SU-DHL-6 (cell line): ENCODE measurements around the gene TEKTIP1.

Experiments
- H2AFZ ChIP-seq: fragments of 200-600 bp; sonication (generic); 2 replicates; pipeline ENCODE4 v1.6.1; 2014; ENCODE audit warnings: low read depth, mild to moderate bottlenecking, moderate library complexity, mixed read lengths, antibody characterized with exemption, low read length; ENCODE audit not compliant: severe bottlenecking
- H3F3A ChIP-seq: fragments of 200-600 bp; shearing (Covaris generic); 2 replicates; pipeline ENCODE4 v1.6.0; 2016; ENCODE audit warnings: antibody characterized with exemption, mild to moderate bottlenecking; ENCODE audit not compliant: insufficient read depth
- H3K27ac ChIP-seq: fragments of 200-600 bp; sonication (generic); 2 replicates; pipeline ENCODE4 v1.5.1; 2016; ENCODE audit warnings: low read depth, mild to moderate bottlenecking, low read length, moderate library complexity, mixed read lengths
- H3K27me3 ChIP-seq: fragments of 200-600 bp; sonication (generic), shearing (Covaris generic); 2 replicates; pipeline ENCODE4 v1.6.0; 2014; ENCODE audit warnings: mild to moderate bottlenecking, low read length
- H3K36me3 ChIP-seq: fragments of 200-600 bp; sonication (generic); 2 replicates; pipeline ENCODE4 v1.6.1; 2014; ENCODE audit warnings: mild to moderate bottlenecking, low read length, mixed read lengths
- H3K4me2 ChIP-seq: fragments of 300-600, 200-600 bp; shearing (Covaris generic), sonication (generic); 2 replicates; pipeline ENCODE4 v1.6.0; 2014; ENCODE audit warnings: low read length, low read depth, mild to moderate bottlenecking; ENCODE audit not compliant: poor library complexity, severe bottlenecking
- H3K4me3 ChIP-seq: fragments of 200-600 bp; sonication (generic); 2 replicates; pipeline ENCODE4 v1.5.1; 2014; ENCODE audit warnings: antibody characterized with exemption, low read length, mild to moderate bottlenecking, mixed read lengths; ENCODE audit not compliant: insufficient read depth, poor library complexity, severe bottlenecking
- H3K79me2 ChIP-seq: fragments of 200-600 bp; sonication (generic); 2 replicates; pipeline ENCODE4 v1.6.1; 2014; ENCODE audit warnings: mild to moderate bottlenecking, low read length, moderate library complexity; ENCODE audit not compliant: insufficient read depth
- H3K9ac ChIP-seq: fragments of 200-600 bp; sonication (generic); 2 replicates; pipeline ENCODE4 v1.7.0; 2014; ENCODE audit warnings: mild to moderate bottlenecking, low read length
- H3K9me2 ChIP-seq: fragments of 200-600 bp; sonication (generic); replicated peaks from 2 replicates; pipeline ENCODE4 v1.6.1; 2014; ENCODE audit warnings: low read length; ENCODE audit not compliant: insufficient read depth
- H3K9me3 ChIP-seq: fragments of 200-600 bp; sonication (generic); 2 replicates; pipeline ENCODE4 v1.6.1; 2014; ENCODE audit warnings: low read length, mixed read lengths; ENCODE audit not compliant: insufficient read depth
- H4K20me1 ChIP-seq: fragments of 200-600 bp; sonication (generic); 2 replicates; pipeline ENCODE4 v1.6.1; 2014; ENCODE audit warnings: low read depth, mild to moderate bottlenecking, antibody characterized with exemption, low read length, moderate library complexity, mixed read lengths
- CTCF ChIP-seq: fragments of 200-600 bp; sonication (generic); IDR thresholded peaks from one replicate; pipeline ENCODE4 v1.5.1; 2017; ENCODE audit warnings: antibody characterized with exemption, mild to moderate bottlenecking, low read length, moderate library complexity; ENCODE audit not compliant: insufficient read depth, poor library complexity, severe bottlenecking
- EZH2phosphoT487 ChIP-seq: fragments of 200-600 bp; sonication (generic), shearing (Covaris generic); conservative IDR thresholded peaks from 2 replicates; pipeline ENCODE4 v1.6.1; 2018; ENCODE audit warnings: mild to moderate bottlenecking, antibody characterized with exemption, low read length, moderate library complexity, mixed read lengths

Gene TEKTIP1

GRCh38 chr19:3537438-3538240 lies 1.3 kb upstream of the TEKTIP1 start:
- no peak overlapping the region for H3K27ac ChIP-seq
- H3K9me2 ChIP-seq, result no peaks in the 10 kb centered on the region
- H3F3A ChIP-seq, result no peaks in the 10 kb centered on the region
- no peak overlapping the region for H3K4me3 ChIP-seq
- no peaks in the 10 kb centered on the region for H4K20me1 ChIP-seq
- no peak overlapping the region for H2AFZ ChIP-seq
- H3K9me3 ChIP-seq, result no peaks in the 10 kb centered on the region
- no peaks in the 10 kb centered on the region for H3K79me2 ChIP-seq
- H3K9ac ChIP-seq, result no peak overlapping the region
- H3K27me3 ChIP-seq, result no peaks in the 10 kb centered on the region
- no peak overlapping the region for H3K4me2 ChIP-seq
- no peaks in the 10 kb centered on the region for H3K36me3 ChIP-seq
- TF ChIP-seq CTCF, result no peak
- no peak for TF ChIP-seq EZH2phosphoT487

- Histone ChIP-seq H3K36me3 (no peaks in the 10 kb centered on the region), H3K9me2 (no peaks in the 10 kb centered on the region), H3K9ac (no peak overlapping the region), H3K4me3 (no peak overlapping the region), H3K4me2 (no peak overlapping the region), H3K27me3 (no peaks in the 10 kb centered on the region), H3K9me3 (no peaks in the 10 kb centered on the region), H3F3A (no peaks in the 10 kb centered on the region), H3K79me2 (no peaks in the 10 kb centered on the region), H4K20me1 (no peaks in the 10 kb centered on the region), H3K27ac (no peak overlapping the region), H2AFZ (no peak overlapping the region)
- TF ChIP-seq EZH2phosphoT487 (no peak), CTCF (no peak)
These were observed 580 bp upstream of the TEKTIP1 start for GRCh38 chr19:3538258-3538929.

- Histone ChIP-seq H3K27me3 (no peaks in the 10 kb centered on the region), H3K36me3 (no peaks in the 10 kb centered on the region), H4K20me1 (no peaks in the 10 kb centered on the region), H3K9me2 (no peaks in the 10 kb centered on the region), H3F3A (no peaks in the 10 kb centered on the region), H3K9me3 (no peaks in the 10 kb centered on the region), H3K27ac (no peak overlapping the region), H3K4me3 (no peak overlapping the region), H3K4me2 (no peak overlapping the region), H3K79me2 (no peaks in the 10 kb centered on the region), H2AFZ (no peak overlapping the region), H3K9ac (no peak overlapping the region)
- TF ChIP-seq EZH2phosphoT487 (no peak), CTCF (no peak)
These were observed 763 bp downstream of the TEKTIP1 start for GRCh38 chr19:3539756-3540118.
